ENCODE results near the gene DNAH7. TPM values are rescaled to one million over a fixed set of nuclear protein-coding genes. Genes with fewer than 3 reads are reported as not detected.

DNAH7 gene
- total RNA-seq, 1 experiment from 2014 or later = 0.09 TPM

GRCh38 chr2:195779491-195779890 is 289.1 kb downstream of the DNAH7 start:
- H3K79me2 ChIP-seq (ENCODE audit: insufficient read depth, low read length) = no peaks in the 10 kb centered on the region
- no peak overlapping the region for H4K5ac ChIP-seq (ENCODE audit: insufficient read length, low read depth, low read length)
- no peaks in the 10 kb centered on the region for H3K23me2 ChIP-seq (ENCODE audit: insufficient read length, low read depth, low read length, poor library complexity, severe bottlenecking)
- H2BK20ac ChIP-seq (ENCODE audit: low read depth, low read length, poor library complexity, severe bottlenecking) = no peak overlapping the region
- H3K4me2 ChIP-seq (ENCODE audit: insufficient read depth, insufficient read length, low read length) = no peak overlapping the region
- H3K79me1 ChIP-seq (ENCODE audit: insufficient read depth, low read depth, low read length, poor library complexity, severe bottlenecking) = no peaks in the 10 kb centered on the region
- TF ChIP-seq CTCF (conservative IDR thresholded peaks at IDR 0.05) = no peak
- H3K14ac ChIP-seq (ENCODE audit: insufficient read depth, low read length) = no peak overlapping the region
- no peak overlapping the region for H2BK15ac ChIP-seq (ENCODE audit: low read depth, low read length)
- H2BK5ac ChIP-seq (ENCODE audit: insufficient read length, low read length) = no peak overlapping the region
- no peak overlapping the region for H3K4me3 Mint-ChIP-seq
- H3K23ac ChIP-seq (ENCODE audit: insufficient read length, low read depth, low read length) = no peak overlapping the region
- H3K27me3 Mint-ChIP-seq (ENCODE audit: low read depth) = no peaks in the 10 kb centered on the region
- H3K9ac ChIP-seq (ENCODE audit: extremely low read depth, insufficient read length, low read length) = no peak overlapping the region
- H3K4ac ChIP-seq (ENCODE audit: low read depth, low read length) = no peak overlapping the region
- no peak overlapping the region for H4K8ac ChIP-seq (replicated peaks; ENCODE audit: insufficient read length, low read depth, low read length)
- DNase-seq = no peak
- H4K20me1 ChIP-seq (ENCODE audit: control insufficient read depth, insufficient read depth, insufficient read length) = no peaks in the 10 kb centered on the region
- H2AFZ ChIP-seq (ENCODE audit: low read length) = no peak overlapping the region
- H3K18ac ChIP-seq (ENCODE audit: insufficient read length, low read depth, low read length) = no peak overlapping the region
- H3K27ac Mint-ChIP-seq = no peak overlapping the region
- no peak overlapping the region for H2BK12ac ChIP-seq (ENCODE audit: insufficient read length, low read depth, low read length)
- H3K4me1 Mint-ChIP-seq = peaks cover 8% of the 10 kb centered on the region in 2 experiments; a peak in 3 of 4 replicates
- H3K9me3 ChIP-seq (ENCODE audit: control insufficient read depth, low read depth, low read length) = no peaks in the 10 kb centered on the region
- no CpG with 5 or more reads among the region's 2 CpGs for WGBS (ENCODE audit: extremely low coverage, insufficient read length, low lambda C conversion rate)
- H3T11ph ChIP-seq (ENCODE audit: low read length) = no peak overlapping the region
- no peaks in the 10 kb centered on the region for H3K36me3 Mint-ChIP-seq (ENCODE audit: insufficient read depth in 1 of 3, low read depth in 3 of 3)
- H3K56ac ChIP-seq (ENCODE audit: insufficient read length, low read depth, low read length) = no peak overlapping the region
- no peaks in the 10 kb centered on the region for H3K4me1 ChIP-seq (ENCODE audit: insufficient read depth, low read length)
- H2AK5ac ChIP-seq (ENCODE audit: insufficient read length, low read length) = no peak overlapping the region
- no peaks in the 10 kb centered on the region for H3K27me3 ChIP-seq (ENCODE audit: insufficient read depth, low read length)
- H4K91ac ChIP-seq (ENCODE audit: insufficient read length, low read depth, low read length) = no peak overlapping the region
- H3K9me3 Mint-ChIP-seq = no peaks in the 10 kb centered on the region
- H2BK120ac ChIP-seq (ENCODE audit: low read depth, low read length, poor library complexity, severe bottlenecking) = no peak overlapping the region
- H3K27ac ChIP-seq (ENCODE audit: insufficient read length, low read depth, low read length) = no peak overlapping the region

Data from H9 (cell line).